OCI-M2 (cell line): ENCODE data around the gene C3AR1.
"Not testable (repeated sequence)": the region's sequence is repeated elsewhere in the genome, so short reads cannot be mapped to it uniquely, and the experiment has no call there.

Source experiments
- DNase-seq: peaks from one replicate; lab custom pipeline; 2025; ENCODE audit not compliant: unreplicated experiment; lab: John Stamatoyannopoulos, UW

Gene C3AR1

DNA sequence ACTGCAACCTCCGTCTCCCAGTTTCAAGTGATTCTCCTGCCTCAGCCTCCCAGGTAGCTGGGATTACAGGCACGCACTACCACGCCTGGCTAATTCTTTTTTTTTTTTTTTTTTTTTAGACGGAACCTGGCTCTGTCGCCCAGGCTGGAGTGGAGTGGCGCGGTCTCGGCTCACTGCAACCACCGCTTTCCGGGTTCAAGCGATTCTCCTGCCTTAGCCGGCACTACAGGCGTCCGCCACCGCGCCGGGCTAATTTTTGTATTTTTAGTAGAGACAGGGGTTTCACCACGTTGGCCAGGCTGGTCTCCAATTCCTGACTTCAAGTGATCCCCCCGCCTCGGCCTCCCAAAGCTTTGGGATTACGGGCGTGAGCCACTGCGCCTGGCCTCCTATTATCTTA lies 35.1 kb downstream of the C3AR1 start:
- not testable (repeated sequence) for DNase-seq

- no peak for DNase-seq
Measured at GRCh38 chr12:8030189-8030588, 36.0 kb downstream of the C3AR1 start.

- no peak for DNase-seq
Measured at GRCh38 chr12:8028267-8028666, 37.9 kb downstream of the C3AR1 start.

GRCh38 chr12:8027856-8028255 lies 38.3 kb downstream of the C3AR1 start:
- no peak for DNase-seq

GRCh38 chr12:8026291-8026900 lies 39.8 kb downstream of the C3AR1 start:
- peak; percentile 73 for DNase-seq

DNA sequence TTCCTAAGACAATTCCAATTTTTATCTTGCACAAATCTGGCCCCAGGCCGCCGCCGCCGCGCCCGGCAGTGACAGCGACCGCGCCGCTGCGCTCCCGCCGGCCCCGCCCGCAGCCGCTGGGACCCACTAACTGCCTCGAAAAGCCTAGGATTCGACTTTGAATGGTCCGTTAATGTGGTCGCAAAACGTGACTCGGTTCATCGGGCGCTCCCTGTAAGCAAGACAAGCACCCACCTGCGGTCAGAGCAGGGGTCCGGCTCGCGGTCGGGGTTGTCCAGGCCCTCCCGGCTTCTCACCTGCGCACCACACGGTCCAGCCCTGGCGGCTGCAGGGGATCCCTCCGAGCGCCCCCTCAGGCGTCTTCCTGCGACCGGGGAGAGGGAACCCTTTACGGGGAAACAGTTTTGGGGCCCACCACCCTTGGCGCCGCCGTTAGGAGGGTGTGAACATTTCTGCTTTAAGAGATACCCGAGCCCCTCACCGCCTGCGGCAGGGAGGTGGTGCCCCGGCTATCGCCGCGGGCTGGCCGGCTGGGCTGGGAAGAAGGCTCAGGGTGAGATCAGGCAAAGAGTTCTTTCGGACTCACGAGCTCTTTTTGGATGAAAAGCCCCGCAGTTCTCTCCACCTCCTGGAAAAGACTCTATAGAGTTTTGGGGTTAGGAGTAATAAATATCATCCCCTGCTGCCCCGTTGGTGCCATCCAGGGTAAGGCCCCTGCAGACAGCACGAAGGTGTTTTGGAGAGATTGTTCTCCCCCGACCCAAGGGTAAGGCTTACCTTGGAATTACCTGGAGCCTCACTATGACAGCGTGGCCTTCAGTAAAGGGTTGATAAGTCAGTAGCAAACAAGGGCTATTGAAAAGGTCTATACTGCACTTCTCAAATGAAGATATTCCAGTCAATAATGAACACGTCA lies 47.2 kb downstream of the C3AR1 start:
- DNase-seq, result no peak

DNA sequence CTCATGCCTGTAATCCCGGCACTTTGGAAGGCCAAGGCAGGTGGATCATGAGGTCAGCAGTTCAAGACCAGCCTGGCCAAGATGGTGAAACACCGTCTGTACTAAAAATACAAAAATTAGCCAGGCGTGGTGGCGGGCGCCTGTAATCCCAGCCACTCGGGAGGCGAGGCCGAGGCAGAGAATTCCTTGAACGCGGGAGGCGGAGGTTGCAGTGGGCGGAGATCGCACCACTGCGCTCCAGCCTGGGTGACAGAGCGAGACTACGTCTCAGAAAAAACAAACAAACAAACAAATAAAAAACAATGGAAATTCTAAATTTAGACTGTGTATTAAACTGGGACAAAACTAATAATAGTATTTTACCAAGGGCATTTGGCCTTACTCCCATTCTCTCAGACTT lies 47.9 kb downstream of the C3AR1 start:
- not testable (repeated sequence) for DNase-seq

- no peak for DNase-seq
Measured at GRCh38 chr12:8014836-8015235, 51.3 kb downstream of the C3AR1 start.

GRCh38 chr12:8012651-8013309 lies 53.4 kb downstream of the C3AR1 start:
- DNase-seq, result no peak

- no peak for DNase-seq
Measured at GRCh38 chr12:8011331-8011730, 54.8 kb downstream of the C3AR1 start.
